ENCODE results near the gene SMAD6. TPM values are rescaled to one million over a fixed set of nuclear protein-coding genes. Genes with fewer than 3 reads are reported as not detected.

Gene SMAD6
- total RNA-seq, 8 experiments from 2014 or later = 1.2 to 43.3 (median 3.9) TPM

GRCh38 chr15:66661432-66662096, 40.5 kb upstream of the SMAD6 start:
- H3K4me1 ChIP-seq (replicated peaks in 1 of 2) = peaks cover 7 to 20% of the 10 kb centered on the region in 2 donors
- in situ Hi-C loops (cut with MboI; ENCODE audit: low pct_unique_long_range_greater_than_20kb in 2 of 9, low sequenced_read_pairs in 9 of 9, unreplicated experiment in 9 of 9) = no loop called here
- WGBS, 10 experiments = 60 to 80% (median 70%) methylated on average over 1 to 6 of the region's 23 CpGs; no CpG with 5 or more reads in 5 of the 10 experiments
- ATAC-seq (replicated peaks in 6 of 8) = peak in 4 of 8 experiments; percentile 44 to 72 (median 64)
- H3K27ac ChIP-seq = peak overlapping the region in 1 of 2 donors; percentile 5
- no peak overlapping the region for H3K4me3 ChIP-seq

DNA sequence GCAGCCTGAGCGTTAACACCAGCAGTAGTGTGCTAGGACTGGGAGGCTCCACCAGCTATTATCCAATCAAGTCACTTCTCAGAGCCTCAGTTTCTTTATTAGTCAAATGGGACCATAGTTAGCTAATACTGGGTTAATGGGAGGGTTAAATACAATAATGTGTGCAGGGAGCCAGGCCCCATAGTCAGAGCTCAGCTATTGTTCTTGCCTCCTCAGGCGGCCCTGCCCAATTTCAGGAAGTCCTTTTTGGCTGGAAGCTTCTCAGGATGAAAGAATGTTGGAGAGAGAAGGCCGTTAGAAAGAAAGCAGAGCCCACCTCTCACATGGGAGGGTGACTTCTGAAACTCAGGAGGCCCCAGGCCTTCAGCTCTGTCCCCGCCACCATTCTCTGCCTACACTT, 39.5 kb upstream of the SMAD6 start:
- no peak for ATAC-seq (replicated peaks in 6 of 8)
- in situ Hi-C loops (cut with MboI; ENCODE audit: low pct_unique_long_range_greater_than_20kb in 2 of 9, low sequenced_read_pairs in 9 of 9, unreplicated experiment in 9 of 9) = no loop called here
- 40 to 67% (median 58%) methylated on average over 1 to 3 of the region's 4 CpGs; no CpG with 5 or more reads in 6 of the 10 experiments for WGBS, 10 experiments
- Histone ChIP-seq H3K4me3 (no peak overlapping the region), H3K27ac (no peak overlapping the region), H3K4me1 (replicated peaks in 1 of 2) (peaks cover 2 to 13% of the 10 kb centered on the region in 2 donors)

DNA sequence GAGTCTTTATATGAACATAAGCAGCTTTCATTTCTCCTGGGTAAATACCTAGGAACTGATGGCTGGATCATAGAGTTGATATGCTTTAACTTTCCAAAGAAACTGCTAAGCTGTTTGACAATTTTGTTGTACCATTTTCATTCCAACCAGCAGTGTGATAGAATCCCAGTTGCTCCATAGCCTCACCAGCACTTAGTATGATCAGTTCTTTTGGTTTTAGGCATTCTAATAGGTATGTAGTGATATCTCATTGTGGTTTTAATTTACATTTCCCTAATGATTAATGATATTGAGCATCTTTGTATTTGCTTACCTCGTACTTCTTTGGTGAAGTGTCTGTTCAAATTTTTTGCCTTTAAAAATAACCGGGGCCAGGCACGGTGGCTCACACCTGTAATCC, 38.4 kb upstream of the SMAD6 start:
- in situ Hi-C loops (cut with MboI; ENCODE audit: low pct_unique_long_range_greater_than_20kb in 2 of 9, low sequenced_read_pairs in 9 of 9, unreplicated experiment in 9 of 9) = no loop called here
- WGBS, 10 experiments = 78 to 100% (median 86%) methylated on average over 1 to 3 of the region's 3 CpGs; no CpG with 5 or more reads in 3 of the 10 experiments
- H3K4me3 ChIP-seq = no peak overlapping the region
- no peak for ATAC-seq (replicated peaks in 6 of 8)
- H3K4me1 ChIP-seq (replicated peaks in 1 of 2) = peaks cover 0 to 7% of the 10 kb centered on the region in 2 donors
- no peak overlapping the region for H3K27ac ChIP-seq

- no peak for ATAC-seq (replicated peaks in 6 of 8)
- no peak overlapping the region for H3K4me3 ChIP-seq
- in situ Hi-C loops (cut with MboI; ENCODE audit: low pct_unique_long_range_greater_than_20kb in 2 of 9, low sequenced_read_pairs in 9 of 9, unreplicated experiment in 9 of 9) = no loop called here
- 67 to 75% methylated on average over 2 to 3 of the region's 9 CpGs; no CpG with 5 or more reads in 8 of the 10 experiments for WGBS, 10 experiments
- no peak overlapping the region for H3K27ac ChIP-seq
- peaks cover 2 to 9% of the 10 kb centered on the region in 2 donors for H3K4me1 ChIP-seq (replicated peaks in 1 of 2)
These were observed 31.9 kb upstream of the SMAD6 start for GRCh38 chr15:66670175-66670574.

DNA sequence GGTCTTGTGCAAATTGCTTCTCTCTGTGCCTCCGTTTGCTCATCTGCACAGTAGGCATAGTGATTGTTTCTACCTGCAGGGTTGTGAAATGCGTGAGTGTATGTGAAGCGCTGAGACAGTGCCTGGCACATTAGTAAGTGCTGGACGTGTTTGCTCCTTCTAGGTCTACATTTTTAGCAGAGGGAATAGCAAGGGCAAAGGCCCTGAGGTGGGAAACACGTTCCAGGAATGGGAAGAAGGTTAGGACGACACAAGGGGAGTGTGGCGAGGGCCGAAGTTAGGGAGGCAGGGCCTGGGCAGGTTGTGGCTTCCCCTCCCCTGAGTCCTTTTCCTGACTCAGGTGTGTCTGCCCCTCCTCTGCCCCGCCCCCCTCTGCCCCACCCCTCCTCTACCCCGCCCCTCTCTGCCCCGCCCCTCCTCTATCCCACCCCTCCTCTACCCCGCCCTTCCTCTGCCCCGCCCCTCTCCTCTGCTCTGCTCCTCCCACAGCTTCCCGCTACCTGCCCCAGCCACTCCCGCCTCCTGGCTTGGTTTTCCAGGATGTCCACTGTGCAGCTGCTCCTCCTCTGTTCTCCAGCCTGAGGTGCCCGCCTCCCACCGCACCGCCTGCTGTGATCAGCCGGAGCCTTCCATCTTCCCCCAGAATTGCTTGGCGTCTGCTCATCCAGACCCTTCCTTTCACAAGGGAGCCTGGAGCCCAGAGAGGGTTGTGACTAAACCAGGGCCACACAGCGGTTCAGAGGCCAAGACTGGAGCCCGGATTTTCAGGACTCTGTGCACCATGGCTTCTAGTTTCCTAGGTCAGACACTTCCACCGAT, 31.1 kb upstream of the SMAD6 start:
- no peak overlapping the region for H3K27ac ChIP-seq
- in situ Hi-C loops (cut with MboI; ENCODE audit: low pct_unique_long_range_greater_than_20kb in 2 of 9, low sequenced_read_pairs in 9 of 9, unreplicated experiment in 9 of 9) = no loop called here

GRCh38 chr15:66672867-66673266, 29.2 kb upstream of the SMAD6 start:
- H3K27ac ChIP-seq = no peak overlapping the region
- in situ Hi-C loops (cut with MboI; ENCODE audit: low pct_unique_long_range_greater_than_20kb in 2 of 9, low sequenced_read_pairs in 9 of 9, unreplicated experiment in 9 of 9) = no loop called here
- 40 to 100% (median 70%) methylated on average over 1 to 4 of the region's 5 CpGs; no CpG with 5 or more reads in 2 of the 10 experiments for WGBS, 10 experiments
- no peak overlapping the region for H3K4me3 ChIP-seq
- ATAC-seq (replicated peaks in 6 of 8) = no peak
- peaks cover 2 to 9% of the 10 kb centered on the region in 2 donors for H3K4me1 ChIP-seq (replicated peaks in 1 of 2)

More for the DNA sequence above, 31.1 kb upstream of the SMAD6 start:
- WGBS, 10 experiments = 63 to 100% (median 73%) methylated on average over 1 to 12 of the region's 23 CpGs; no CpG with 5 or more reads in 4 of the 10 experiments
- no peak overlapping the region for H3K4me3 ChIP-seq
- peak in 3 of 8 experiments; percentile 50 to 62 (median 58) for ATAC-seq (replicated peaks in 6 of 8)
- peaks cover 2 to 9% of the 10 kb centered on the region in 2 donors for H3K4me1 ChIP-seq (replicated peaks in 1 of 2)

DNA sequence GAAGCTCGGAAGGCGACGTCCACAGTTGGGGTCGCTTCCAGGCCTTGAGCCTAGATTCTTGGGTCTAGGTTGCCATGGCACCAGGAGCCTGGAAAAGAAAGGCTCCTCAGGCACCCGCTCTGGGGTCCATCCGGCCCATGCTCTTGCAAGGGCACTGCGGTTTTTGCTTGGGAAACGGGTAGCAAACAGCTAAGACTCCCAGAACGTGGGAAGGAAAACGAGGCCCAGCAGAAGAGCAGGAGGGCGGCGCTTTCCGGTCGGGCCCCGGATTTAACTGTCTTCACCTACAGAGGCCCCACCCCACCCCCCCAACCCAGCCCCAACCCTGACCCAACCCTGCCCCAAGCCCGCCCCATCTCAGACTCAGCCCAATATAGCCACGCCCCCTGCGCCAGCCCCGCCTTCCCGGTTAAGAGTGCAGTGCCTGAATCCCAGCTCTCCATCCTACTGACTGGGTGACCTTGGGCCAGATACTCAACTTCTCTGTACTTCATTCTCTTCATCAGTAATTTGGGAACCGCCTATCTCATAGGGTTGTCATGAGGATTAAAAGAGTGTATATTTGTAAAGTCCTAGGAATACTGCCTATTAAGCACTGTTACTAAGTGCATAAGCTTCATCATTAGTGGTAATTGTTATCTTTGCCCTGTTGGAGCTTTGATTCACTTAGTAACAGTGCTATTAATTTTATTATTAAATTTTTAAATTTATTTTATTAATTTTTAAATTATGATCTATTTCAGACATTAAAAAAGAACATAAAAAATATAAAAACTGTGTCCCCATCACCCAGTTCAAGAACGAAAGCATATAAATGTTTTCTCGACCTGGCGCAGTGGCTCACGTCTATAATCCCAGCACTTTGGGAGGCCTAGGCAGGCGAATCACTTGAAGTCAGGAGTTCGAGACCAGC, 28.4 kb upstream of the SMAD6 start:
- peaks cover 2 to 9% of the 10 kb centered on the region in 2 donors for H3K4me1 ChIP-seq (replicated peaks in 1 of 2)
- no peak overlapping the region for H3K27ac ChIP-seq
- 0 to 83% (median 72%) methylated on average over 1 to 10 of the region's 27 CpGs; no CpG with 5 or more reads in 2 of the 10 experiments for WGBS, 10 experiments
- ATAC-seq (replicated peaks in 6 of 8) = peak in 5 of 8 experiments; percentile 35 to 77 (median 68)
- in situ Hi-C loops (cut with MboI; ENCODE audit: low pct_unique_long_range_greater_than_20kb in 2 of 9, low sequenced_read_pairs in 9 of 9, unreplicated experiment in 9 of 9) = no loop called here
- no peak overlapping the region for H3K4me3 ChIP-seq

DNA sequence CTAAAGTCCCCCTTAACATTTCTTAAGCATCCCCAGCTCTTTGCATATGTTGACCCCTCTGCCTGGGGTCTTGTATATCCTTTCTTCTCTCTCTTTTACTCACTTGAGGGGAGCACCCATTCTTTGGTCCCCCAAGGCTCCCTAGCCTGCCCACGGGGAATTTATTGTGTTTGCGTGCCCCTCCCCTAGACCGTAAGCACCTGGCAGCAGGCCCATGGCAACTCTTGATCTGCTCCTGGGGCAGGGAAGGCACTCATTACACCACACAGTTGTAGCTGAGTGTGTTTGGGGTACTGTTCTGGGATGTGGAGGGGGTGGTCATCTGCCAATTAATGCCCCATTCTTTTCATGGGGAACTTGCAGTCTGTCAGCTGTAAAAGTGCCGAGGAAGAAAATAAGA, 27.3 kb upstream of the SMAD6 start:
- WGBS, 10 experiments = 20 to 100% (median 55%) methylated on average over 1 to 3 of the region's 4 CpGs; no CpG with 5 or more reads in 7 of the 10 experiments
- no peak for ATAC-seq (replicated peaks in 6 of 8)
- in situ Hi-C loops (cut with MboI; ENCODE audit: low pct_unique_long_range_greater_than_20kb in 2 of 9, low sequenced_read_pairs in 9 of 9, unreplicated experiment in 9 of 9) = no loop called here
- Histone ChIP-seq H3K4me1 (replicated peaks in 1 of 2) (peaks cover 11 to 20% of the 10 kb centered on the region in 2 donors), H3K27ac (no peak overlapping the region), H3K4me3 (no peak overlapping the region)

- WGBS, 10 experiments = 60 to 100% (median 89%) methylated on average over 1 of the region's 1 CpG; no CpG with 5 or more reads in 7 of the 10 experiments
- peaks cover 11 to 24% of the 10 kb centered on the region in 2 donors for H3K4me1 ChIP-seq (replicated peaks in 1 of 2)
- H3K27ac ChIP-seq = no peak overlapping the region
- ATAC-seq (replicated peaks in 6 of 8) = no peak
- in situ Hi-C loops (cut with MboI; ENCODE audit: low pct_unique_long_range_greater_than_20kb in 2 of 9, low sequenced_read_pairs in 9 of 9, unreplicated experiment in 9 of 9) = no loop called here
- no peak overlapping the region for H3K4me3 ChIP-seq
These were observed 26.6 kb upstream of the SMAD6 start for GRCh38 chr15:66675446-66675845.

DNA sequence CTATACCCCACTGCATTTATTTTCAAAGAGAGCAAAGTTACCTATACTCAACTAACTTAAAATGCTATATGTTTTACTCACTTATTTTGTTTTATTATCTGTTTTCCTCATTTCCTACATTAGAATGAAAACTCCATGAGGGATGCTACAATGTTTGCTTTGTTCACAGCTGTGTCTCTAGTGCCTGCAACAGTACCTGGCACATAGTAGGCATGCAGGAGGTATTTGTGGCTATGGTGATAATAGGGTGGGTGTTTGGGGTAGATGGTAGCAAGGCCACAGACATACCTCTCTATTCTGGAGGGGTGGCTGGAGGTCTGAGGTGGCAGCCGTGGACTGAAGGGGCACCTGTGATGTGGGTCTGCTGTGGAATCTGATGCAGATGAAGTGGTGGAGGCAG, 24.7 kb upstream of the SMAD6 start:
- WGBS, 10 experiments = 100% methylated on average over 1 of the region's 1 CpG; no CpG with 5 or more reads in 9 of the 10 experiments
- Histone ChIP-seq H3K27ac (no peak overlapping the region), H3K4me3 (no peak overlapping the region), H3K4me1 (replicated peaks in 1 of 2) (peaks cover 11 to 24% of the 10 kb centered on the region in 2 donors)
- in situ Hi-C loops (cut with MboI; ENCODE audit: low pct_unique_long_range_greater_than_20kb in 2 of 9, low sequenced_read_pairs in 9 of 9, unreplicated experiment in 9 of 9) = no loop called here
- no peak for ATAC-seq (replicated peaks in 6 of 8)

DNA sequence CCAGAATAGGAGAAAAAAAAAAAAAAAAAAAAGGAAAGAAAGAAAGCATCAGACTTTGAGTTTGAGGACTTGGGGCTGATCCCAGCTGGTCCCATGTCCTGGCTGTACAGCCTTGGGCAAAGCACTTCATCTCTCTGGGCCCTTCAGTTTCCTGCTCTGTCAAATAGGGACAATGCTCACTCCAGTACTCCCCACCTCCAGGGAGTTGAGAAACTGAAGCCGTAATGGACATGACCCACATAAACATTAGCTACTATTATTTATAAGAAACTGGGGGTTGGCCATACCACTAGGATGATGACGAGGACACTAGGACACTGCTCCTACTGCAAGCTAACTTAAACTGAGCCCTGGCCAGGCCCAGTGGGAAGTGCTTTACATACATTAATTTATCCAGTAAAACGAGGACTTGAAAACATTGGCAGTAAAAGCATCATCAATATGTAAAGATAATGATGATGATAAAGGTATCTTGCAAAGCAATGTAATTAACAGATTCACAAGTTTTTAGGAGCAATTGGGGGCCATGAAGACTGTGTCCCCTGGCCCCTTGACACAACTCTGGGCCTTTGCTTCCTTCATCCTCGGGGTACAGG, 22.9 kb upstream of the SMAD6 start:
- Histone ChIP-seq H3K4me3 (no peak overlapping the region), H3K27ac (peak overlapping the region in 1 of 2 donors; percentile 1), H3K4me1 (replicated peaks in 1 of 2) (peaks cover 9 to 15% of the 10 kb centered on the region in 2 donors)
- in situ Hi-C loops (cut with MboI; ENCODE audit: low pct_unique_long_range_greater_than_20kb in 2 of 9, low sequenced_read_pairs in 9 of 9, unreplicated experiment in 9 of 9) = no loop called here
- 40 to 100% (median 64%) methylated on average over 1 to 3 of the region's 4 CpGs; no CpG with 5 or more reads in 3 of the 10 experiments for WGBS, 10 experiments
- peak in 1 of 8 experiments; percentile 6 for ATAC-seq (replicated peaks in 6 of 8)

DNA sequence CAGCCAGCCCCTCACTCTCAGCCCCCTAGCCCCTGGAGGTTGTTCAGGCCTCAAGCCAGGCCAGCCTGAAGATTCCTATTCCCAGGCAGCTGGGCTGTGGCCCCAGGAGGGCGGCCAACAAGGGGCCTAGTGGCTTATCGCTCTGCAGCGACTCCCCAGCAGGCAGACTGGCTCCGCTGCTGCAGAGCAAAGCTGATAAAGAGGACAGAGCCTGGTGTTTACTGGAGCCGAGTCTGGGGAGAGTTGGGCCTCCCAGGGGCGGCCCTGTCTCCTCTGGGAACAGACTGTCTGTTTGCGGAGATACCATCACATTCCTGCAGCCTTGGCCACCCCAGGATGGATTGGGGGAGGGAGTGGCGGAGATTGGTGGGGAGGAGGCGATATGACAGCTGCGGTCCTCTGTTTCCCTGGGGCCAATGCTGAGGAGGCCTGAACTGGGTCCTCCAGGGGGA, 22.4 kb upstream of the SMAD6 start:
- 47 to 83% (median 80%) methylated on average over 1 to 4 of the region's 10 CpGs; no CpG with 5 or more reads in 7 of the 10 experiments for WGBS, 10 experiments
- Histone ChIP-seq H3K4me3 (no peak overlapping the region), H3K4me1 (replicated peaks in 1 of 2) (peaks cover 9 to 15% of the 10 kb centered on the region in 2 donors), H3K27ac (peak overlapping the region in 1 of 2 donors; percentile 1)
- peak in 5 of 8 experiments; percentile 74 to 96 (median 80) for ATAC-seq (replicated peaks in 6 of 8)
- in situ Hi-C loops (cut with MboI; ENCODE audit: low pct_unique_long_range_greater_than_20kb in 2 of 9, low sequenced_read_pairs in 9 of 9, unreplicated experiment in 9 of 9) = no loop called here

All from motor neuron (in vitro differentiated cells).